NCI-H226 (cell line): Measurements from ENCODE around the gene CCDC69.

Experiments
- DNase-seq: peaks from one replicate; pipeline ENCODE4 v3.0.0-alpha.2; 2015

CCDC69 gene

DNA sequence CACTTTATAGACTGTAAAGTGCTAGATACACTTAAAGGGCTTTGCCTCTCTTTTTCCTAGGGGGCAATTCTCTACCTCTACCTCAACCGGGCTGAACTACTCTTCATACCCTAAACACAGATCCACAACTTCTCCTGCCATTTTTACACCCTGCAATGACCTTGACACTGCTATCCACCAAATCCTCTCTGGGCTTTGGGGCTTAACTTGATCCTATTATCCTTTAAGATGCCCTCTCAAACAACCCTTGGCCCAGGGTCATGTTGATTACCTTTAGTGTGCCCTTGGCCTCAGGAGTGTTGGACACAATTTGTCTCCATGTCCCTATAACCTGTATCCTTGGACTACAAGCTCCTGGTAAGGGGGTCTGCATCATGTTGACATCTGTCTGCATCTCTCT lies 85.8 kb downstream of the CCDC69 start:
- no peak for DNase-seq

DNA sequence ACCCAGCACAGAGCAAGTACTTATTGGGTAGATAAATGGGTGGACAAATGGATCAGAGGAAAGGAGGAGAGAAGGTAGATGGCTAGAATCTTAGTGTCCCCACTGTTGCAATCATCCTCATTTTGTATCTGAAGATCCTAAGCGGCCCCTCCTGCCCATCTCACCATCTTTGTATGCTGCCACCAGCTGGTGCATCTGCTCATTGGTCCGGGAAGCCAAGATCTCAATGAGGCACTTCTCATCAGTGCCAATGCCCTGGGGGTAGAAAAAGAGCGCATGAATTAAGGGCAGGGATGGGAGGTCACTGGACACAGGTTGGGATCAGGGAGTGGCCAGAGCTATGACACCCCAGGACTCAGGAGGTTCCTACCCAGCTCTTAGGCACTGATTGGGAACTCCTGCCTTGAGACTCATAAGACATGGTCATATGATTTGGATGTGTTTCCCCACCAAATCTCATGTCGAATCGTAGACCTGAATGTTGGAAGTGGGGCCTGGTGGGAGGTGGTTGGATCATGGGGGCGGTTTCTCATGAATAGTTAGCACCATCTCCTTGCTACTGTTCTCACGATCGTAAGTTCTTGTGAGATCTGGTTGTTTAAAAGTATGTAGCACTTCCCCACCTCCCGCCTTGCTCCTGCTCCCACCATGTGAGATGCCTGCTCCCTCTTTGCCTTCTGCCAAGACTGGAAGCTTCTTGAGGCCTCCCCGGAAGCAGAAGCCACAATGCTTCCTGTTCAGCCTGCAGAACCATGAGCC lies 86.6 kb downstream of the CCDC69 start:
- DNase-seq = no peak

DNA sequence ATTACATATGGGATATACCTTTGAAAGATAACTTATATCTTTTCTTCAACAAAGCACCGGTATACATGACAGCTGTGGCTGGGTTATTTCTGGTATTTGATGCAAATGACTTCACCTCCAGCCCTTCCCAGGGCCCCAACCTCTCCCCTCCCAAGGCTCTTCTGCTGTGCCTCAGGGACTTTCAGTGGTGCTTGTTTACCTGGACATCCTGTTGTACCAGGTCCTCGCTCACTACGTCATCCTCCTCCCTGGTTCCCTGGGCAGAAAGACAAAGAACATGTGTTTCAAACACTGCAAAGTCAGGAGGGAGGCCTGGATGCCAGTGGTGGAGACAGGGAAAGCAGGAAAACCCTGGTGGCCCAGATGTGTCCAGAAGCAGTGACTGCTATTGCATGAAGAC lies 89.7 kb downstream of the CCDC69 start:
- DNase-seq = no peak

DNA sequence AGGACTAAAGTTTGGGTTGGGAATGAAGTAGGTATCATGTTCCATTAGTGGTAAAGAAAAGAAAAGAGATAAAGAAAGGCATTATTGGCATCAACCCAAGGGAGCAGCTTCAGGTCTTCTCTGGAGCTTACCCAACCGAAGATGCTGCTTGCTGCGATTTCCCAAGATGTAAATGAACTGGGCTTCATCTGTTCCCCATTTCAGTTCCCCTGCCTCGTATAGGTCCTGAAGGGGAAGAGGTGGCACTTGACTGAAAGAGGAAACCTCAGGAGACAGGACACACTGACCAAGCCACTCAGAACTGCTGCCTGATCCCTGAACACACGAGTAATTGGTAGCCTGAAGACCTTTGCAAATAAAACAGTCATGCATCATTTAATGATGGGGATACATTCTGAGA lies 90.9 kb downstream of the CCDC69 start:
- DNase-seq = no peak
